ENCODE data around the gene LTBP3. TPM values are rescaled to one million over a fixed set of nuclear protein-coding genes. Genes with fewer than 3 reads are reported as not detected.

The LTBP3 gene
- total and polyA plus RNA-seq, 4 donors, result 8.8 to 46.2 (median 17.0) TPM

GRCh38 chr11:65492387-65492636 is 65.8 kb downstream of the LTBP3 start:
- TF ChIP-seq HNF4A (conservative IDR thresholded peaks at IDR 0.05) (no peak), EGR1 (IDR thresholded peaks at IDR 0.05; ENCODE audit: low read depth in 2 of 2) (no peak), FOXA1 (IDR thresholded peaks at IDR 0.05) (no peak), GABPA (IDR thresholded peaks at IDR 0.05 in 1 of 2, conservative IDR thresholded peaks at IDR 0.05 in 1 of 2) (no peak), RAD21 (IDR thresholded peaks at IDR 0.05) (no peak), FOXA2 (IDR thresholded peaks at IDR 0.05) (no peak), MAX (IDR thresholded peaks at IDR 0.05) (no peak), NR2F2 (IDR thresholded peaks at IDR 0.05) (no peak), SP1 (IDR thresholded peaks at IDR 0.05) (no peak), RXRA (IDR thresholded peaks at IDR 0.05) (no peak)
- TF ChIP-seq, protein P1, sequence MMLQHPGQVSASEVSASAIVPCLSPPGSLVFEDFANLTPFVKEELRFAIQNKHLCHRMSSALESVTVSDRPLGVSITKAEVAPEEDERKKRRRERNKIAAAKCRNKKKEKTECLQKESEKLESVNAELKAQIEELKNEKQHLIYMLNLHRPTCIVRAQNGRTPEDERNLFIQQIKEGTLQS (IDR thresholded peaks at IDR 0.05), result no peak
- TF ChIP-seq, protein P2, sequence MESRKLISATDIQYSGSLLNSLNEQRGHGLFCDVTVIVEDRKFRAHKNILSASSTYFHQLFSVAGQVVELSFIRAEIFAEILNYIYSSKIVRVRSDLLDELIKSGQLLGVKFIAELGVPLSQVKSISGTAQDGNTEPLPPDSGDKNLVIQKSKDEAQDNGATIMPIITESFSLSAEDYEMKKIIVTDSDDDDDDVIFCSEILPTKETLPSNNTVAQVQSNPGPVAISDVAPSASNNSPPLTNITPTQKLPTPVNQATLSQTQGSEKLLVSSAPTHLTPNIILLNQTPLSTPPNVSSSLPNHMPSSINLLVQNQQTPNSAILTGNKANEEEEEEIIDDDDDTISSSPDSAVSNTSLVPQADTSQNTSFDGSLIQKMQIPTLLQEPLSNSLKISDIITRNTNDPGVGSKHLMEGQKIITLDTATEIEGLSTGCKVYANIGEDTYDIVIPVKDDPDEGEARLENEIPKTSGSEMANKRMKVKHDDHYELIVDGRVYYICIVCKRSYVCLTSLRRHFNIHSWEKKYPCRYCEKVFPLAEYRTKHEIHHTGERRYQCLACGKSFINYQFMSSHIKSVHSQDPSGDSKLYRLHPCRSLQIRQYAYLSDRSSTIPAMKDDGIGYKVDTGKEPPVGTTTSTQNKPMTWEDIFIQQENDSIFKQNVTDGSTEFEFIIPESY (IDR thresholded peaks at IDR 0.05), result no peak
- H3K4me3 ChIP-seq (ENCODE audit: low read depth in 1 of 3, low read length in 3 of 3), result no peak overlapping the region
- peak overlapping the region in 1 of 2 donors; percentile 22 for H3K9ac ChIP-seq (ENCODE audit: low read depth in 1 of 2, low read length in 2 of 2)
- peak overlapping the region; percentile 88 to 90 for H3K27ac ChIP-seq (ENCODE audit: low read depth in 1 of 2, low read length in 2 of 2)
- 76% methylated on average over 4 of the region's 4 CpGs for WGBS
- no peak for DNase-seq (ENCODE audit: low spot score)
- no peaks in the 10 kb centered on the region for H3K36me3 ChIP-seq (ENCODE audit: control insufficient read depth in 4 of 4, insufficient read depth in 3 of 4, low read depth in 1 of 4, low read length in 3 of 4)
- H3K27me3 ChIP-seq (ENCODE audit: control insufficient read depth in 4 of 4, insufficient read depth in 4 of 4, low read length in 3 of 4), result no peaks in the 10 kb centered on the region
- H3K4me1 ChIP-seq (ENCODE audit: control insufficient read depth in 4 of 4, insufficient read depth in 4 of 4, low read length in 3 of 4), result peaks cover 15 to 59% (median 36%) of the 10 kb centered on the region in 4 donors
- no peaks in the 10 kb centered on the region for H3K9me3 ChIP-seq (ENCODE audit: control insufficient read depth in 4 of 4, low read length in 3 of 4)

DNA sequence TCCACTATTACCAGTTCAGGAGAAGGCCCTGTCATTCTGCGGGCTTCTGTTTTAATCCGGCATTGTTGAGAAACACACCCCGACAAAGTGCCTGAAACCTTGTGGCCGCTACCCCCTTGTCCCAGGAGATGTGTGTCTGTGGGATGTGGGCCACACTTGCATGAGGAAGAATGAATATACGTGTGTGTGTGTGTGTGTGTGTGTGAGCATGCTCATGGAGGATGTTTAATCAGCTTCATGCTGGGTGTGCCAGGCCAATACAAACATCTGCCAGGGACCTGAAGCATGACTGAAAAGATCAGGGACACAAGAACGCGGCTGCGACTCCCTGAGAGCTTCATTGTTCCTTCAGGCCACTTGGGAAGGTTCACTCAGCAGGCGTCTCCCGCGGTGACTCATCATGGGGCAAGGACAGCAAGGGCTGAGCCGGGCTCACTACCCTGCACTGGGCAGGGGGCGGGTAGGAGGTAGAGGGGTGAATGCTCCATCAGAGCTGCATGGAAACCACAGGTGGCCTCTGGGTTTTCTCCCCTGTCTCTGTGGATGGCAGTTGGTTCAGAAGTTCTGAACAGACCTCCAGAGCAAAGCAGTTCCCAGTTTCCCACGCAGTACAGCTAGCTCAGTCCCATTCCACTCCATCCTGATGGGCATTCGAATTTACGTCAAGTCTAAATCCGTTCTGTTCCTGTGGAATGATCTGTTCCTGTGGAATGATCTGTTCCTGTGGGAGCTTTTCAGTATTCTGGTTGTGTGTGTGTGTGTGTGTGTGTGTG is 66.4 kb downstream of the LTBP3 start:
- Histone ChIP-seq H3K9ac (ENCODE audit: low read depth in 1 of 2, low read length in 2 of 2) (peak overlapping the region in 1 of 2 donors; percentile 22), H3K27me3 (ENCODE audit: control insufficient read depth in 4 of 4, insufficient read depth in 4 of 4, low read length in 3 of 4) (no peaks in the 10 kb centered on the region), H3K4me1 (ENCODE audit: control insufficient read depth in 4 of 4, insufficient read depth in 4 of 4, low read length in 3 of 4) (peaks cover 15 to 61% (median 35%) of the 10 kb centered on the region in 4 donors), H3K27ac (ENCODE audit: low read depth in 1 of 2, low read length in 2 of 2) (peak overlapping the region; percentile 88 to 90), H3K36me3 (ENCODE audit: control insufficient read depth in 4 of 4, insufficient read depth in 3 of 4, low read depth in 1 of 4, low read length in 3 of 4) (no peaks in the 10 kb centered on the region), H3K9me3 (ENCODE audit: control insufficient read depth in 4 of 4, low read length in 3 of 4) (no peaks in the 10 kb centered on the region), H3K4me3 (ENCODE audit: low read depth in 1 of 3, low read length in 3 of 3) (no peak overlapping the region)
- peak; percentile 11 for TF ChIP-seq SP1 (IDR thresholded peaks at IDR 0.05)
- peak; percentile 50 to 82 for TF ChIP-seq JUND (IDR thresholded peaks at IDR 0.05)
- no peak for TF ChIP-seq CTCF (IDR thresholded peaks at IDR 0.05; ENCODE audit: low read depth, low read length, missing input control)
- TF ChIP-seq RXRA (IDR thresholded peaks at IDR 0.05), result peak in 1 of 2 donors; percentile 23
- DNase-seq (ENCODE audit: low spot score), result no peak
- WGBS, result 54% methylated on average over 17 of the region's 17 CpGs

DNA sequence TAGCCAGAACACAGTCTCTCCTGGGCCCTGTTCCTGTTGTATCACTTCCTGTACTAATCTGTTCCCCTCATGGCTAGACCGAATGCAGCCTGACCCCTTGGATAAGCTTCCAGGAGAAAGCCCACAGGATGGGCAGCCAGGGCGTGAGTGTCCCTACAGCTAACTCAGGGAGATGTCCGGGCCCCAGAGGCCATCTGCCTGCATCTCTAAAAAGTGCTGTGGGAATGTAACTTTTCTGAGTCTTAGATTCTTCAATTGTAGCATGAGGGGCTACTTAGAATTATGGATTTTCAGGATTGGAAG is 67.0 kb downstream of the LTBP3 start:
- no peak overlapping the region for H3K9ac ChIP-seq (ENCODE audit: low read depth in 1 of 2, low read length in 2 of 2)
- 79% methylated on average over 3 of the region's 3 CpGs for WGBS
- peaks cover 12 to 57% (median 30%) of the 10 kb centered on the region in 4 donors for H3K4me1 ChIP-seq (ENCODE audit: control insufficient read depth in 4 of 4, insufficient read depth in 4 of 4, low read length in 3 of 4)
- no peak for DNase-seq (ENCODE audit: low spot score)
- no peaks in the 10 kb centered on the region for H3K36me3 ChIP-seq (ENCODE audit: control insufficient read depth in 4 of 4, insufficient read depth in 3 of 4, low read depth in 1 of 4, low read length in 3 of 4)
- no peaks in the 10 kb centered on the region for H3K27me3 ChIP-seq (ENCODE audit: control insufficient read depth in 4 of 4, insufficient read depth in 4 of 4, low read length in 3 of 4)
- H3K27ac ChIP-seq (ENCODE audit: low read depth in 1 of 2, low read length in 2 of 2), result peak overlapping the region; percentile 88 to 90
- no peaks in the 10 kb centered on the region for H3K9me3 ChIP-seq (ENCODE audit: control insufficient read depth in 4 of 4, low read length in 3 of 4)
- no peak overlapping the region for H3K4me3 ChIP-seq (ENCODE audit: low read depth in 1 of 3, low read length in 3 of 3)
- TF ChIP-seq CTCF (IDR thresholded peaks at IDR 0.05; ENCODE audit: low read depth, low read length, missing input control), result no peak
- TF ChIP-seq, protein P1 (IDR thresholded peaks at IDR 0.05), result no peak
- no peak for TF ChIP-seq TAF1 (conservative IDR thresholded peaks at IDR 0.05)
- TF ChIP-seq HNF4A (conservative IDR thresholded peaks at IDR 0.05), result no peak
- no peak for TF ChIP-seq YY1 (IDR thresholded peaks at IDR 0.05)
- no peak for TF ChIP-seq FOXA1 (IDR thresholded peaks at IDR 0.05)
- TF ChIP-seq NR2F2 (IDR thresholded peaks at IDR 0.05), result no peak
- TF ChIP-seq RAD21 (IDR thresholded peaks at IDR 0.05), result no peak
- no peak for TF ChIP-seq HNF4G (IDR thresholded peaks at IDR 0.05)

Data from liver (tissue), 9 donors.